GM19395 (cell line): ENCODE measurements around the gene PTCH1.
A peak's percentile ranks its signal among the peaks of the same experiment; 100 is the strongest.

ENCODE experiments used
- ATAC-seq: cut with Tn5 transposase; IDR thresholded peaks from one replicate; pipeline ENCODE4 v1.9.1; 2021; ENCODE audit warnings: mild to moderate bottlenecking, moderate library complexity; ENCODE audit not compliant: unreplicated experiment

Gene PTCH1

GRCh38 chr9:95444160-95444559 is 72.6 kb downstream of the PTCH1 start:
- ATAC-seq = no peak

DNA sequence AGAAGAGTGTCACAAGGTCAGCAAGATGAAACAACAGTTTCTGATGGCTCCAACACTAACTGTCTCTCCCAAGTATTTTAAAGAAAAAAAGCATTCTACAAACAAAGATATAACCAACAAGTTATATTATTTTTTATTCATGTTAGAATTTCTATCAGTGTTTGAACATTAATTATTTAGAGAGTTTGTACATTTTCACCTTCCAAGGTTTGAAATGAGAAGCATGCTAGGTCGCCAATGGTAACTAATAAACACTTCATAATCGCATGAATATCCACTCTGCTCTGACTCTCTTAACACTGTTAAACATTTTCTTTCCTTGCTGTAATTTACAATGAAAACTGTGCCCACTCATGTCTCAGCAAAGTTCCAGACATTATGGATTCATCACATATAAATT is 73.5 kb downstream of the PTCH1 start:
- no peak for ATAC-seq

DNA sequence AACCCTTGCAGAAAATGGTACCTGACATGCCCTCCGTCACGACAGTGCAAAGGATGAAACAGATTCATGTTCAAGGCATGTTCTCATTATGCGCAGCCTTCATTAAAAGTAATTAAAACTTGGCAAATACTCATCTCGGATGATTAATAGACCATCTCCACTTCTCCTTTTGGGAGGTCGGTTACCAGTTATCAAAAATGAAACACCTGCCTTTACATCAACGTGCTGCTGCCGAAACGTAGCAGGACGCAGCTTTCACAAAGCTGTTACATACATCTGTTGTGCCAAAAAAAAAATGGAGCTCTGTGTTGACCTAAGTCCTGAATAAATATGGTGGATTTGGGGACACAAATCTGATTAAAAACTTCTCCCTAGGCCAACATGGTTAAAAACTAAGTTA is 75.7 kb downstream of the PTCH1 start:
- ATAC-seq = no peak

DNA sequence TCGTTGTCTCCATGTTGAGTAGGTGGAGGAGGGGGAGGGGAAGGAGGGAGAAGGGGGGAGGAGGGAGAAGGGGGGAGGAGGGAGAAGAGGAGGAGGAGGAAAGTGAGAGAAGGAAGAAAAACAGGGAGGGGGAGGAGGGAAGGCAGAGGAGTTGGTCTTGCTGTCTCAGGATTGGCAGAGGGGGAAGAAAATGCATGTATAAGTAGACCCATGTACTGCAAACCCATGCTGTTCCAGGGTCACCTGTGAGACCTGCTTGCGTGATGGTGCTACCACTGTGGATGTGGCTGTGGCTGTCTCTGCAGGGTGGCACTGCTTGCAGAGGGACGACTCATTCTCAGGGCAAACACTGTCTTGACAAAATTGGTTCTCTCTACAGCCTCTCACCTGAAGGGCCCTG is 76.3 kb downstream of the PTCH1 start:
- no peak for ATAC-seq

- no peak for ATAC-seq
Measured at GRCh38 chr9:95438561-95439357, 78.0 kb downstream of the PTCH1 start.

GRCh38 chr9:95437559-95437958 is 79.2 kb downstream of the PTCH1 start:
- ATAC-seq = no peak

- no peak for ATAC-seq
Measured at GRCh38 chr9:95436416-95436815, 80.4 kb downstream of the PTCH1 start.

- no peak for ATAC-seq
Measured at GRCh38 chr9:95435074-95435728, 81.6 kb downstream of the PTCH1 start.

- no peak for ATAC-seq
Measured at GRCh38 chr9:95434116-95435073, 82.4 kb downstream of the PTCH1 start.

- ATAC-seq = no peak
Measured at GRCh38 chr9:95433096-95433819, 83.5 kb downstream of the PTCH1 start.

- no peak for ATAC-seq
Measured at GRCh38 chr9:95431286-95431685, 85.5 kb downstream of the PTCH1 start.

GRCh38 chr9:95429948-95430620 is 86.7 kb downstream of the PTCH1 start:
- no peak for ATAC-seq

- ATAC-seq = no peak
Measured at GRCh38 chr9:95429096-95429495, 87.7 kb downstream of the PTCH1 start.

GRCh38 chr9:95425910-95426551 is 90.7 kb downstream of the PTCH1 start:
- peak; percentile 42 for ATAC-seq

DNA sequence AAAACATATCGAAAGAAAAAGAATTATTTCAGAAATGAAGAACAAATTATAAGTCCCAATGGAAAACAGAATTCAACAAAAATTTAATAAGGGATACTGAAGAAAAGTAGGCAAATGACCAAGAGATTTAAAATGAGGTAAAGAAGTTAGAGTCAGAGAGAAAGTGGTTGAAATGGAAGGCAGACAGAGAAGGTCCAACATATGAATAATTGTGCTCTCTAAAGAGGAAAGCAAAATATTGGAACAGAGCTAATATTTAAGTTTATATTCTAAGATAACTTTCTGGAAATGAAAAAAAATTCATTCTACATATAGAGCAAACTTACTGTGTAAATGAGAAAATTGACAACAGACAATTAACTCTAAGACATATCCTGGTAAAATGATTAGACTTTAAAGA is 94.1 kb downstream of the PTCH1 start:
- ATAC-seq = no peak

DNA sequence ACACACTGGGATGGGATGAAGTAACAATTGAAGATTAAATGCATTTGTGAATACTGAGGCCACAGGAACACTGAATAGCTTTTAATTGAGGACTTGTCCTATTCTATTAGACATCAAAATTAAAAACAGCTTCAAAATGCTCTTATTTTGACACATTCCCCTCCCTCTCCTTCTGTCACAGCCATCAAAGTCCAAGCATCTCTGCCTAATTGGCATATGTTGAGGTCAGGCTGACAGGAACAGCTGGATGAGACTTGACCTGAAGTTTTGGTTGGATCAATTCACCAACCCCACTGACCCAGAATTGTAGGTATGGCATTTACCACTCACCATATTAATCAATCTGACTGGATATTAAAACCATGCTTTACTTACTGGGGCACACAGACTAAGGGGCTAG is 96.3 kb downstream of the PTCH1 start:
- ATAC-seq = no peak

DNA sequence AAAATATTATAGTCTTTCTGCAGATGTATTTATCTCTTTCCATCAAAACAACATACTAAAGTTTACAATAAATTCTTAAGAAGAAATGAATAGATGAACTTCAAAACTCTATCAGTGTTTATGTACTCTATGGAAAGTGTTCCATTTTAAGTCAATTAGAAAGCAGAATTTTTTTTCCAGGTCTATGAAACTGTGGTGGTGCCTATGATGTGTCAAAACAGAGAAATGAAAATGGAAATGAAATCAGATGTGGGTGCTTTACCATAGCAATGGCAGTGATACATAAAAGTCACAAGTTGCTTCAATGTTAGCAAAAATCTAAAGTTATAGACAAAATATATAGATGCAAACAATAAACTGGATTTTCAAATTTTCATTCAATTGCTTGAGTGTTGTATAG is 97.3 kb downstream of the PTCH1 start:
- no peak for ATAC-seq

DNA sequence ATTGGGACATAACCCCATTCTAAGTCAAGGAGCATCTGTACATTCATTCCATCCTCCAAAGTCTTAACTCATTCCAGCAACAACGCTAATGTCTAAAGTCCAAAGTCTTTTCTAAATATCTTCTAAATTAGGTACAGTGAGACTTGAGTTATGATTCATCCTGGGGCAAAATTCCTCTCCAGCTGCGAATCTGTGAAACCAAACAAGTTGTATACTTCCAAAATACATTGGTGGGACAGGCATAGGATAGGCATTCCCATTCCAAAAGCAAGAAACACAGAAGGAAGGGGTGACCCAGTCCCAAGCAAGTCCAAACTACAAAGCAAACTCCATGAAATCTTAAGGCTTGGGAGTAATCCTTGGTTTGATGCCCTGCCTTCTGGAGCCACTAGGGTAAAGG is 101.6 kb downstream of the PTCH1 start:
- no peak for ATAC-seq

GRCh38 chr9:95413793-95414192 is 103.0 kb downstream of the PTCH1 start:
- ATAC-seq = no peak
